ENCODE results near the gene CCDC124.

CCDC124 gene

DNA sequence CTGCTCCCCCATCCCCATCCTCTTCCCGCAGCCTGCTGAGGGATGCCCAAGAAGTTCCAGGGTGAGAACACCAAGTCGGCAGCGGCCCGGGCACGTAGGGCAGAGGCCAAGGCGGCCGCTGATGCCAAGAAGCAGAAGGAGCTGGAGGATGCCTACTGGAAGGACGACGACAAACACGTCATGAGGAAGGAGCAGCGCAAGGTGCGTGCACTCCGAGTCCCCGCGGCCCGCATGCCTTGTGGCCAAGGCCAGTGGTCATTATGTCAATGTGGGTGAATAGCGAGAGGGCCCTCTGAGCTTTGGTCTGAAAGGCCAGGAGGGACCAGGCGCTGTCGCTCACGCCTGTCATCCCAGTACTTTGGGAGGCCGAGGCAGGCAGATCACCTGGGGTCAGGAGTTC is 3.6 kb downstream of the CCDC124 start:
- DNase-seq = no peak

DNA sequence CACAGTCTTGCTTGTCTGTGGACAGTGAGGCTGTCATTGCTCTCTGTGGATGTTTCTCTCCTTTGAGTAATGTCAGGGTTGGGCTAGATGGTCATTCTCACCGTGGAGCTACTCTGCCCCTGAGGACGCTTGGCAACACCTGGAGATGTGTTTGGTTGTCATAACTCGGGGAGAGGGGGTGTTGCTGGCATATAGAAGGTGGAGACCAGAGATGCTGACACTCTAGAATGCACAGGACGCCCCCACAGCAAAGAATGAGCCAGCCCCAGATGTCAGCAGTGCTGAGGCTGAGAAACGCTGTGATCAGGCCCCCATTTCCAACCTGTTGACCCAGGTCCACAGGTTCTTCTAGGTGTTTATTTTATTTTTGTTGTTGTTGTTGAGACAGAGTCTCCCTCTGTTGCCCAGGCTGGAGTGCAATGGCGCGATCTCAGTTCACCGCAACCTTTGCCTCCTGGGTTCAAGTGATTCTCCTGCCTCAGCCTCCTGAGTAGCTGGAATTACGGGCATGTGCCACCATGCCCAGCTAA is 4.6 kb downstream of the CCDC124 start:
- DNase-seq = no peak

DNA sequence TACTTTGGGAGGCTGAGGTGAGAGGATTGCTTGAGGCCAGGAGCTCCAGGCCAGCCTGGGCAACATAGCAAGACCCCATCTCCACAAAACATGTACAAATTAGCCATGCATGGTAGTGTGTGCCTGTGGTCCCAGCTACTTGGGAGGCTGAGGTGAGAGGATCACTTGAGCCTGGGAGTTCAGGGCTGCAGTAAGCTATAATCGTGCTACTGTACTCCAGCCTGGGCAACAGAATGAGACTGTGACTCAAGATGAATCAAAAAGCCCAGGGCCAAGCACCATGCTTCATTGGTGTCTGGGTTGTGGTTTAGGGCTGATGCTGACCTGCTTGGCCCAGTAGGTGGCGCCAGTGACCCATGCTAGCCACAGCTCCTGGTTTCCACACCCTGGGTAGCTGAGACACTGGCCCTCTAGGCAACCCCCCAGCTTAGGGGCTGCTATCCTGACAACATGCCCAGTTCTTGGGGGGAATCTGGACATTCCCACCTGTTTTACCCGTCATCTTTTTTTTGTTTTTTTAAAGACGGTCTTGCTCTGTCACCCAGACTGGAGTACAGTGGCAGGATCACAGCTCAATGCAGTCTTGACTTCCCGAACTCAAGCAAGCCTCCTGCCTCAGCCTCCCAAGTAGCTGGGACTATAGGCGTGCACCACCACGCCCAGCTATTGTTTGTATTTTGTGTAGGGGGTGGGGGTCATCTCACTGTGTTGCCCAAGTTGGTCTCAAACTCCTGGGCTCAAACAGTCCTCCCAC is 5.5 kb downstream of the CCDC124 start:
- peak; percentile 82 for DNase-seq

DNA sequence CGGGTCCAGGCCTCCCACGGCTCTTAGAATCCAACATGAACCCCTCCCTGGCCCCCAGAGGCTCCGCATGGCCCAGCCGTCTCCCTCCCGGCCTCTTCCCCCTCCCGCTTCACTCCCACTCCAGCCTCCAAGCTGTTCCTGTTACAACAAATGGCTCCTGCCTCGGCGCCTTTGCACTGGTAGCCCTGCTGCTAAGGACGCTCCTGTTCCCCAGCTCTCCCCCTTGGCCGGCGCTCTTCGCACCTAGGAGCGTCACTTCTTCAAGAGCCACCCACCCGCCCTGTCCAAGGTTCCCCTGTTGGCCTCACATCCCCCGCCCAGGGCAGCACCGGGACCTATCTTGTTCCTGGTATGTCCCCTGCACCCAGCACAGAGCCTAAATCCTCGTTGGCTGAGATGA is 9.4 kb downstream of the CCDC124 start:
- DNase-seq = no peak

GRCh38 chr19:17942582-17943273 is 9.9 kb downstream of the CCDC124 start:
- DNase-seq = no peak

DNA sequence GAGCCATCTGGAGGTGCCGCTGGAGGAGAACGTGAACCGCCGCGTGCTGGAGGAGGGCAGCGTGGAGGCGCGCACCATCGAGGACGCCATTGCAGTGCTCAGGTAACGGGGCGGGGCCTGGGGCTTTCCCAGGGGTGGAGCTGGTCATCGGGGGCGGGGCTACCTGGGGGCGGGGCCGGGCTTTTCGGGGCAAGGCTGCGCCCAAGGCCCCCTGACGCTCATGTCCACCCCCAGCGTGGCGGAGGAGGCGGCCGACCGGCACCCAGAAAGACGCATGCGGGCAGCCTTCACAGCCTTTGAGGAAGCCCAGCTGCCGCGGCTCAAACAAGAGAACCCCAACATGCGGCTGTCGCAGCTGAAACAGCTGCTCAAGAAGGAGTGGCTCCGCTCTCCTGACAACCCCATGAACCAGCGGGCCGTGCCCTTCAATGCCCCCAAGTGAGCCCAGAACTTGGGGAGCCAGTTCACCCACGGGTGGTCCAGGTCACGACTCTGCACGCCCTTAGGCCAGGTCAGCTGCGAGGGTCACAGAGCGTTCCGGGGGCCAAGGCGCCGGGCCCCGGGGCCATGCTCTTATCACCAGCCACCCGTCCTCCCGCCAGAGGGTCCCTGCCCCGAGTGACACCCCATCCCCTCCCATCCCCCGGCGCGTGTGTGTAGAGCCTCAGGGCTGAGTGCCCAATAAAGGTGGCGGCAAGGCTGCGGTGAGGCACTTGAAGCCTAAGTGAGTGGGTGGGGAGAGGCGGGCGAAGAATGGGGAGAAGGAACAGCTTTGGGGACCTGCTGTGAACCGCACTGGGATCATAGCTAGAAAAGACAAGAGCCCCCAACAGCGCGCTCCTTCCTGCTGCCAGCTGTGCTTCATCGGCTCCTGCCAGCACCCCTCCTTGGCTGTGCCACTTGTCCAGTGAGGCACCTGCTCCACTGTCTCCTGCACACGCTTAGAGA is 10.7 kb downstream of the CCDC124 start:
- no peak for DNase-seq

GRCh38 chr19:17944301-17944700 is 11.5 kb downstream of the CCDC124 start:
- no peak for DNase-seq

DNA sequence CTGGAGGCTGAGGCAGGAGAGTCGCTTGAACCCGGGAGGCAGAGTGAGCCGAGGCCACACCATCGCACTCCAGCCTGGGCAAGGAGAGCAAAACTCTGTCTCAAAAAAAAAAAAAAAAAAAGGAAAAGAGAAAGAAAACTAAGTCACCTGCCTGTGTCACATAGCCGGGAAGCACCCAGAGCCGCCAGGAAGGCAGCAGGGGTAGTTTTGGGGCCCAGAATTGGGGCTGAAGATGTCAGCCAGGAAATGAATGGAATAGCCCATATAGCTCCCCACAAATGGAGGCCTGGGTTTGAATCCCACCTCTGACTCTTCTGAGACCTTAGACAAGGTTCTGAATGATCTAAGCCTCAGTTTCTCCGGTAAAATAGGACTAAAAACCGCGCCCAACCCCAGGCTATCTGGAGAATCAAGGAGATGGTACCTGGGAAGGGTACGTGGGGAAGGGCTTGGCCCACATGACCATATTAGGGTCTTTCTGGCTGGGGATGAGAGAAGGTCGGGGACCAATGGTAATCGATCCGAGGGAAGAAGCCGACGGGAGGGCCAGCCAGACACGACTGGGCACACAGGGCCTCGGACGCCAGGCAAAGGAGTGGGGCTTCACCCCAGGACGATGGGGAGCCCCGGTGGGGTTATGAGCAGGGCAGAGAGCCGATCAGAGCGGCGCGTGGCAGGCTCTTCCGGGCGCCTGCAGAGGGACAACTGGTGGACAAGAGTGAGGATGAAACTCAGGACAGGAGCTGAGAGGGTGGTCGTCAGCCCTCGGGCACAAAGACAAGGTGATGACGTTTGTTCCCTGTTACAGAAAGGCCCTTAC is 14.4 kb downstream of the CCDC124 start:
- peak; percentile 43 for DNase-seq

DNA sequence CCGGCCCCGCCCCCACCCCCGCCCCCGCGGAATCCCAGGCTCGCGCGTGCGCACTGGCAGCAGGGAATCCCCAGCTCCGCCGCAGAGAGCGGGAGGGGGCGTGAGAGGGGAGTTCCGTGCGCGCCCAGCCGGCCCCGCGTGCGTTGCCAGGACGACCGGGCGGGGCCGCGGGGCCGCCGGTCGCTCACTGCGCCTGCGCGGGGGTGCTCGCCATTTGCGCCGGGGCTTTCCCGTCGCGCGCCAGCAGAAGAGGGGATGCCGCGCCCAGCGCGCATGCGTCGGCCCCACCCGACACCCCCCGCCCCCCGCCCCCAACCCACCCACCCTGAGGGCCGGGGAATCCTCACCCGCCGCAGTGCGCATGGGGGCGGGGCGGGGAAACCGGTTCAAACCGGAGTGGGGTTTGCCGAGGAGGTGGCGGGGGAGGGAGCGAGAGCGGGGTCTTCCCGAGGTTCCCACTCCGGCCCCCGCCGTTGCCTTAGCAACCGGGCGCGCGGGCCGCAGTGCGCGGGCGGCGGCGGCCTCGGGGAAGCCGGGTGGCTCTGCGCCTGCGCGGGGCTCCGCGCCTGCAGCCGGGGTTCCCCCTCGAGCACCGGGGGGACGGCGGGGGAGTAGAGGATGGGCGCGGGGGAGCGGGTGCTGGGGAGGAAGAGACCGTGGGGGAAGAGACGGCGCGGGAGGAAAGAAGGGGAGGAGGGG is 15.1 kb downstream of the CCDC124 start:
- DNase-seq = peak; percentile 99

GRCh38 chr19:17948514-17948900 is 15.7 kb downstream of the CCDC124 start:
- peak; percentile 26 for DNase-seq

DNA sequence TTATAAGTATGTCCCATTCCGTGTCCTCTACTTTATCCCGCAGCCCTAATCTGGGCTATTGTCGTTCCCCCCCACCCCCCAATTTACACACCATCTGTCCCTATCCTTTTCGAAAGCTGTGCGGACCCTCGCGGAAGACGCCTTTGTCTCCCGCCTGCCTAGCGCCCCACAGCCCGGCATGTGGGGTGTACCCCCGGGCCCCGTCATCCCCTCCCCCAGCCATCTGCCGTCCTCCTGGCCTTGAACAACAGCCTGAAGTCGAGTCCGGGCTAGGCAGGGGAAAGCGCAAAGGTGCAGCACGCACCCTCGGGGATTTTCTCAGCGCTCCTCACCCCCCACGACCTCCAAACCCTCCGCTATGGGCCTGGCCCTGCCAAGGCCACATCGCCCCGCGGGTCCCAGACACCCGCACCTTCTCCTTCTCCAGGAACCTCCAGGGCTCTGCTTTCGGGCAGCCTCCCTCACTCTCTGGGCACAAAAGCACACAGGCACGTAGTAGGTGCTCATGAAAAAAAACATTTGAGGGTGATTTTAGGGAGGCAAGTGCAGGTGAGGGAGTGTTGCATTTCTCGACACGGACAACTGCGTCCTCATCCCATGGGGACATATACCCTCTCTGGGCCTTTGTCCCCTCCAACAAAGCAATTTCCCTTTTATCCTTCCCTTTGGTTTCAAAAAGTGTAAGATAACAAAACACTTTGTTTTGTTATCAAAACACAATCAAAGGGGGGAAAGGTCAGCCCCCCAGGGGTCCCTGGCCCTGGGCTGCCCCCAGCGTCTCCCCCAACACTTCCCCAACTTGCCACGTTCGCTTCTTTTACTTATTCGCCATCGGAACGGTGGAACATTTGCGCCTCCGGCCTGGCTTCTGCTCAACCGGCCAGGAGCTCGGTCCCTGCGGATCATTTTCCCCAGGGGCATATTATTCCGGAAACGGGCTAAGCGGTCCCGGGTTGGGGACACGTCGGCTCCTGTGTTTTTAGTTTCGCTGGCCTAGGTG is 16.4 kb downstream of the CCDC124 start:
- DNase-seq = no peak

DNA sequence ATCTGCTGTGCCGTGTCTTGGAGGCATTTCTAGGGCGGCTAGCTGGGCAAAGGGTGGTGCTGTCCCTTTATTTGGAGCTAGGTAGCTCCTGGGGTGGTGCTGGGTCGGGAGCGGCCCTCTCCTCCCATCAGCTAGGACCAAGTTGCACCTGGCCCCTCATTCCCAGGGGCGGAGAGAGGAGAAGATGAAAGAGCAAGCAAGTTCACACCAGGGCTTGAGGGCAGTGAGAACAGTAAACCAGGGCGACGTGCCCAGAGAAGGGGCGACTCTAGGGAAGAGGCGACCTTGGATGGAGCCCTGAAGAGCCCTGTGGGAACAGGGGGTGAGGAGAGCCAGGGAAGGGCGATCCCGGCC is 17.1 kb downstream of the CCDC124 start:
- DNase-seq = no peak

DNA sequence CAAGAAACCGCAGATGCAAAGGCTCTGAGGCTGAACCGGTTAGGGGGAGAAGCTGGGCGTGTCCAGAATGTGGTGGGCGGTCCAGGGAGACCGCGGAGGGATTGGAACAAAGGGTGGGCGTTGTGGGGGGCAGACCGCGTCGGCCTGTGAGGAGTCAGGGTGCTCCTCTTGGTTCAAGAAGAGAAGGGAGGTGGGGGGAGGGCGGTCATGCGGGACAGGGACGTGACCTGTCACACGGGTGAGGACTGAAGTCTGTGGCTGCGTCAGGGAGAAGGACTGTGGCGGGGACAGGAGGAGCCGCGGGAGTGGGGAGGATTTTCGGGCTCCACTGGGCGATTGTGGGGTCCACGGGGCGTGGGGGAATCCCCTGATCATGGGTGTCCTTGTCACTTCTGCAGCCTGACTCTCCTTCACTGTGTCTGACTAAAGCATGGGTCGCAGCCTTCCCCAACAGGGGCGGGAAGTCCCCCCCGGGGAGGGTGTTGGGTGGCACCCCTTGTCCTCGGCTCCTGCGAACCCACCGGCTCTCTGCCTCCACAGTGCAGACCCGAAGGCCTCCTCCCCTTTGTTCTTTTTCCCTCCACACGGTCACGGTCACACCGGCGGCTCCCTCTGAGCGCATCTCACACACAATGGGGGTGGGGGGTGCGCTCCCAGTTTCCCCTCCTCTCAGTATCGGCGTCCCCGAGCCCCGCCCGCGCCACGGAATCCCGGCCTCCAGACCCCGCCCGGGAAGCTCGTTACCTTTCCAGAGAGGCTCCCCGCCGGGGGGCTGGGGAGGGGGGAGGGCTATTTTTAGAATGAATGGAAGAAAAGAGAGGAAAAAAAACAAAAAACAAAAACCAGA is 17.7 kb downstream of the CCDC124 start:
- DNase-seq = no peak

- peak; percentile 54 for DNase-seq
Observed at GRCh38 chr19:17951157-17951989, 18.6 kb downstream of the CCDC124 start.

- no peak for DNase-seq
Observed at GRCh38 chr19:17951990-17952976, 19.5 kb downstream of the CCDC124 start.

DNA sequence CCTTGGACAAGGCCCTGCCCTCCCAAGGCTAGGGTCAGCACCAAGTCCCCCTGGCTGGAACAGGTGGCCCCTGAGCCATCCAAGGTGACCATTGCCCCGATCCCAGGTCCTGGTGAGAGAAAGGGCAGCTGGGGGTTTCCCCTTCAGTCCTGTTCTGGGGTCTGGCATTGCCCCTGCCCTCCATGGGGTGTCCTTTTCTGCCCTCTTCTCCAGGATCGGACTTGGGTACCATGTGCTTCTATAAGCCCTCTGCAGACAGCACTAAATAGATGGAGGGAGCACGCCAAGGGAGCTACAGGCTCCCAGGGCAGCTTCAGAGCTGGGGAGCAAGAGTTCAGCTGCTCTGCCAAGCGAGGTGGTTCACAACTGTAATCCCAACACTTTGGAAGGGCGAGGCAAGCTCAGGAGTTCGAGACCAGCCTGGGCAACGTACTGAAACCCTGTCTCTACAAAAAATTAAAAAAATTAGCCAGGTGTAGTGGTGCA is 20.5 kb downstream of the CCDC124 start:
- no peak for DNase-seq

GRCh38 chr19:17953869-17954268 is 21.1 kb downstream of the CCDC124 start:
- DNase-seq = peak; percentile 78

Data from OCI-M1 (cell line).